A549 treated with CORT108297 at 1 μM for 4 hours (cell line): ENCODE data around the gene MPC1L. TPM values are rescaled to one million over a fixed set of nuclear protein-coding genes. Genes with fewer than 3 reads are reported as not detected.

ENCODE experiments used
- total RNA-seq: library from RNA; stranded (reverse); fragments of 200-300 nt; extraction: Qiagen RNA extraction; gene quantifications from 5 replicates; pipeline ENCODE4 v1.2.3, GENCODE V29; 2022

Gene MPC1L
- total RNA-seq = not detected in 5 replicates

DNA sequence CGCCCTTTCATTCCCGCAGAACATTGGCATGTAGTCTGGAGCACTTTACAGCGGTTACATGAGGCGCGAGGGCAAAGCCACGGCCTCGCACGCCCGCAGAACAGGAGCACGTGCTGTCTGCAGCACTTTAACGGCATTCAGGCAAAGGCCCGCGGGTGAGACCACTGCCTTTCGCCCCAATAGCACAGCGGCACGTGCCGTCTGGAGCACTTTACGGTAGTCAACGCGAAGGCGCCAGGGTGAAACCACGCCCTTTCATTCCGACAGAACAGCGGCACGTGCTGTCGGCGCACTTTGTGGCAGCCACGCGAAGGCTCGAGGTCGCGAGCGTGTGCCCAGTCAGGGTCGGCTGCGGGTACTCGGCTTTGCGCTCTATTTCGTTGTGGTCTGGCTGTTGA is at the start of gene MPC1L:
TSS of gene MPC1L (plus strand) at position 290 of the 398 bp plus-strand sequence. CDS start 138 bp downstream, outside the sequence.

GRCh38 chrX:40580537-40581335 is 42.5 kb upstream of the MPC1L start, which contains the start of gene ATP6AP2:
TSS of gene ATP6AP2 (plus strand) at chrX:40580970. CDS start at chrX:40581066, 96 bp downstream.

DNA sequence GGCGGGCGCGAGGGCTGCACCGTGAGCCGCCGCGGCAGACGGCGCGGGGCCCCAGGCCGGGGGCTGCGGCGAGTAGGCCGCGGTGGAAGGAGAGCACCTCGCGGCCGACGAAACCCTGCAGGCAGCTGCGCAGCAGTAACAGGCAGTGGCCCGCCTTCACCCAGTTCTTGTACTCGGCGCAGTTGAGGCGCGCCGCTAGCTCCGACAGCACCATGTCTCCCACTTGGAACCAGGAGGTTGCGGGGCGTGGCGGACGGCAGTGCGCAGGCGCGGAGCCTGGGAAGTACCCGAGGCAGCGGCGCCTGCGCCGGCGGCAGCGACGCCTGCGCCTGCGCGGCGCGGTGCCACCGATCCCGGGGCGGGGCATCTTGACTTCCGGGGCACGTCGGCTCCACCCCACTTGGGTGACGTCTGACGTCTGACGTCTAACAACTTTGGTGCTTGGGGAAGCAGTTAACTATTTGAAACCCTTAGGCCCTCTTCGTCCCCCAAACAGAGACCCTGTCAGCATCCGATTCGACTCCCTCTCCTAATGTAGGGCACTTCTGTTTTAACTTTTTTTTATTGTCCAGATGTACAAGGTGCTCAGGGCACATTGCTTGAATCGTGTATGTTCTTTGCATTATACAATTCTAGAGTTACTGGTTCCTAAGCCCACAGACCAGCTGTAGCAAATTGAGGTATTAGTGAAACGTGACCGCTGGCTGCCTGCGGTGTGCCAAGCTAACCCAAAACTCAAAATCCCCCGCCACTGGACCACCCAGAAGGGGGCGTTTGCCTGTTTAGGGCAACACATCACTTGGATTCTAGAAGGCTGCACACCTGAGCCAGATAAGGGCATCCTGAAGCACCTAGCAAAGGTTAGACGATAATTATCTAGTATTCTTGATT is 24.3 kb downstream of the MPC1L start, which contains the start of gene CXorf38:
TSS of gene CXorf38 (minus strand) at position 255 of the 891 bp plus-strand sequence. CDS start at position 214, 41 bp downstream.

Other genes with a start within 250 kb of the MPC1L start
- gene ATP6AP2, start 42.5 kb upstream of the MPC1L start, total RNA-seq = 127 to 148 TPM (median 133 TPM) in 5 replicates
- 8.4 to 11.1 TPM (median 10.3 TPM) in 5 replicates for gene CXorf38, start 24.1 kb downstream of the MPC1L start, total RNA-seq
- gene MED14, start 112.1 kb downstream of the MPC1L start, total RNA-seq = 18.5 to 23.7 TPM (median 22.2 TPM) in 5 replicates